Spleen (tissue), 7 donors: ENCODE measurements around the gene TLR4.

Source experiments
- CTCF ChIP-seq, 11 experiments: fragments of 200-600 bp in 7 of 11; fragments of 450-650 bp in 4 of 11; sonication (generic) in 4 of 11; IDR thresholded peaks in 8 of 11; conservative IDR thresholded peaks in 3 of 11; 1 replicate in 7 of 11; 2 replicates in 4 of 11; pipeline versions ENCODE4 v1.4.0 to v1.8.0; 2016 to 2021; ENCODE audit warnings: antibody characterized with exemption in 11 of 11, inconsistent platforms in 4 of 11, mild to moderate bottlenecking in 1 of 11
- POLR2A ChIP-seq, 3 donors: fragments of 450-650 bp; IDR thresholded peaks; one replicate each; pipeline ENCODE4 v1.5.1; 2017; ENCODE audit warnings: antibody characterized with exemption in 3 of 3, mild to moderate bottlenecking in 1 of 3
- donor health status: DM: no; HTN: no; CAD: no; lungs with moderate emphysema.
- donor health status: DM: no; HTN: no; CAD: no.
- donor health status: DM: no; HTN: no; CAD: no.

DNA sequence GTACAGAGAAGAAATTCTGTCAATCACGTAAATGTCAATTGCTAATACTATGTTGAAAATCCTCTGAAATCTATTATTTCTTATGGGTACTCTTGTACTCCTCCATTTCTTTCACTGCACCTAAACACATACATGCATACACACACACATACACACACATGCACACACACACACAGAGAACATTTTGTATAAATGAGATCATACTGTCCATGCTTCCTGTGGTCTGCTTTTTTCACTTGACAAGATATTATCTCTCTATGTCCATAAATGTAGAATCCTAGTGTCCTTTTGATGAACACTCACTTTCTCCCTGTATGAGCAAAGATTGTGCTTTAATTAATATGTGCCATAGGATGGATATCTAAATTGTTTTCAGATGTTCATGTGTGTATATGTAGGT, 32.7 kb upstream of the TLR4 start:
- no peak for TF ChIP-seq CTCF (IDR thresholded peaks at IDR 0.05 in 8 of 11, conservative IDR thresholded peaks at IDR 0.05 in 3 of 11)
- TF ChIP-seq POLR2A (IDR thresholded peaks at IDR 0.05), result no peak
